Omental fat pad (tissue), 4 donors: ENCODE measurements around the gene PEPD. TPM values are rescaled to one million over a fixed set of nuclear protein-coding genes. Genes with fewer than 3 reads are reported as not detected.

Experiments used
- ATAC-seq: fragments of 150-250 bp; one replicate; pipeline ENCODE4 v1.9.1; 2016; ENCODE audit warnings: mild to moderate bottlenecking, moderate library complexity; ENCODE audit not compliant: low FRiP score
- DNase-seq: peaks from one replicate; pipeline ENCODE4 v3.0.0-alpha.2; 2019; ENCODE audit warnings: low spot score
- CTCF ChIP-seq, 3 donors: fragments of 450-650 bp; IDR thresholded peaks; one replicate each; pipeline ENCODE4 v1.5.1; 2016 to 2017; ENCODE audit warnings: antibody characterized with exemption in 3 of 3, mild to moderate bottlenecking in 3 of 3, moderate library complexity in 2 of 3
- total RNA-seq, 4 donors: library from RNA; depleted of rRNA; stranded (reverse); fragments of >200 nt; gene quantifications; one replicate each; pipeline ENCODE4 v1.1.0, GENCODE V29; 2016

Gene PEPD
- total RNA-seq, 4 donors from 2014 or later, result 78.9 to 99.3 (median 89.8) TPM

- DNase-seq, result peak; percentile 52
- ATAC-seq, result peak; percentile 49
- no peak for TF ChIP-seq CTCF (IDR thresholded peaks at IDR 0.05)
Measured at GRCh38 chr19:33416307-33417215, 105.0 kb downstream of the PEPD start.

- no peak for ATAC-seq
- DNase-seq, result no peak
- TF ChIP-seq CTCF (IDR thresholded peaks at IDR 0.05), result no peak
Measured at GRCh38 chr19:33414667-33415605, 106.7 kb downstream of the PEPD start.

- DNase-seq (no peak), ATAC-seq (no peak)
- TF ChIP-seq CTCF (IDR thresholded peaks at IDR 0.05), result no peak
Measured at GRCh38 chr19:33413868-33414666, 107.5 kb downstream of the PEPD start.

GRCh38 chr19:33413426-33413725 is 108.2 kb downstream of the PEPD start:
- no peak for DNase-seq
- ATAC-seq, result no peak
- TF ChIP-seq CTCF (IDR thresholded peaks at IDR 0.05), result no peak

GRCh38 chr19:33412601-33413425 is 108.8 kb downstream of the PEPD start:
- DNase-seq (no peak), ATAC-seq (no peak)
- TF ChIP-seq CTCF (IDR thresholded peaks at IDR 0.05), result no peak

- ATAC-seq (no peak), DNase-seq (no peak)
- TF ChIP-seq CTCF (IDR thresholded peaks at IDR 0.05), result no peak
Measured at GRCh38 chr19:33411621-33412180, 109.9 kb downstream of the PEPD start.
